ENCODE data around the gene VRK2.
"Not testable (repeated sequence)": the region's sequence is repeated elsewhere in the genome, so short reads cannot be mapped to it uniquely, and the experiment has no call there.

VRK2 gene

DNA sequence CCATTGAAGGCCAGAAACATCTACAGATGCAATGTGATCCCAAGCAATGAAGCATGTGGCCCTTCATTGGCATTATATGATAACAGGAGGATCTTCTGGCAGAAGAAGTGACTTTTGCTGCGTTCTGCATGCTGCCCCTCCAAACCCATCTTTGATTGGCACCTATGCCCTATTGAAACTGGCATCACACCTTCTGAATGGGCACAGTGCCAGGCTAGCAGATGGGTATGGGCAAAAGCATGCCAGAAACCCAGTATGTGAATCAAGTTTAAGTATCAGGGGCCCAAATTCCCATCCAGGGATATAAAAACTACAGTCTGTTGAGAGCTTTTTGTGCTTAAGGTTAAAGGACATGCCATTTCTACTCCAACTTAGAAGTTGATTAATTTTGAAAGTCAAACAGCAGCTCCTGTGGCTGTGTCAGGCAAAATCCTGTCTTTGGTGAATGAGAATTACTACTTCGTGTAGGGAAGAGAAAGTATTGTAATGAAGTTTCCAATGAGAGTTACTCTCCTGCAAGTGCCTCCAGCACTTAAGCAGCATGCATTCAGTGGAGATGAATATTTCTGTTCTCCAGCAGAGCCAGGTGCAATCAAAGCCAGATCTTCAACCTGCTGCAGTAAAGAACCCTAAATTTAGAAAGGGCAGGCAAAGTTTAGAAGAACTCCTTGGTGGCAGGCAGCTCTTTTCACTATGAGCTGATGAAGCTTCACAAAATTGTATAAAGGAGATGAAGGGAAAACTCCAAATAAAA lies 8.6 kb downstream of the VRK2 start:
- DNase-seq: peak; percentile 53

DNA sequence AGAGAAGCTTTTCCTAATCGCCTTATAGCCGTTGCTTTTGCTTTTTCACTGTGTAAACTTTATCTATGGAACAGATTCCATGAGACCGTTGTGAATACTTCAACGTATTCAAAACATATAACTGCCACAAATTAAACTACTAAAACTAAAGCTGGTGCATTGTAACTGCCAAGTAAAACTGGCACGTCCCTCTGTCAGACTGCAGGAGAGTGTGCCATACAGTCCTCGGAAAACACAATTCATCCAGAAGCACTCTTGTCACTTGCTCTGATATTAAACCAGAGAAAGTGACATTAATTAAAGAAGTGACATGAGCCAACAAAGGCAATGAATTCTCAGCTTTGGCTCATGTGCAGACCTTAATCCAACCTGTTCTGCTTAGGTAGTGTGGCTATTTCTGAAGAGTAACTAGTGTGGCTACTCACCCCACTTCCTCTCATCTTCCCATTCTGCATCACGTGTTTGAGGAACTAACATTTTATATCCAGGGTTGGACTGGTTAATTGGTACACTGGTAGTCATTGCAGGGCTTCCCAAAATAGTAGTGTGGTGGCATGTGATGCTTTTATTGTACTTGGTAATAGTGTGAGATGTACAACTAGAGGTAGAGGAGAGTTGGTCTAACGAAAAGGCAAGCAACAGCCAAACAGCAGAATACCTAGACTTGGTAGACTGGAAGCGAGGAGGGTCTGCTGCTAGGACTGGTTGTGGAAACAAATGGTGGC lies 9.7 kb downstream of the VRK2 start:
- DNase-seq: no peak

DNA sequence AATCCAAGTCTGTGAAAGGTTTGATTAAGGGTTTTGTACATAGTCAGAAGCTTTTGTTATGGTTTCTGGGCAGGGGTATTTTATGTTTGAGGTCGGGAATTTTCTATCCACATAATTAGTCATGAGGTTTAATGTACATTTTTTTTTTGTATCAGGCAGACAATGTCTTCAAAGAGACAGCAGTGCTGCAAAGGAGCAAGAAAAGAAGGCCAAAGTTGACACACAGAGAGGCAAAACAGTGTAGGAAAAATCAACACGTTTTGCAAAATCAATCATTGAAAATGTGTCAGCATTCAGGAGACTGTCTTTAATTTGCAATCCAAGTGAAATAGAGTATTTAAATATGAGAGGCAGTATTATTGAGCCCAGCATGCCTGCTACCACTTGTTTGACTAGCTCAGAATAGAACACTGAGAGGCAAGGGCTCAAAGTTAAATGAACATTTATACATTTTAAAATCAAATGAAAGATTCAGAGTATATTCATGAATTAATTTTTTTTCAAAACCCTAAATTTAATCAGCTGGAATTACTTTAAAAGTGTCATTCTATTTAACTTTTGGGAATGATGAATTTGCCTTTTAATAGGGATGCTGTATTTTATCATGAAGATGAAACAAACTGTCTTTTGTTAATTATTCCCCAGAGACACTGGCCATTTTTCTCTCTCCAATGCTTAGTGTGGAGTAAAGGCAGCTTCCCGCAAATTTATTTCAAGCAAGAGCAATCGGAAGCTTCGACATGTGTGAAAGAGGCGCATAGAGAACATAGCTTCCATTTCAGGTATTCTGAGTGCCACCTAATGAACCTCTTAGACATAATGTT lies 11.3 kb downstream of the VRK2 start:
- no peak for DNase-seq

GRCh38 chr2:58063641-58064040 lies 17.0 kb downstream of the VRK2 start:
- DNase-seq: no peak

DNA sequence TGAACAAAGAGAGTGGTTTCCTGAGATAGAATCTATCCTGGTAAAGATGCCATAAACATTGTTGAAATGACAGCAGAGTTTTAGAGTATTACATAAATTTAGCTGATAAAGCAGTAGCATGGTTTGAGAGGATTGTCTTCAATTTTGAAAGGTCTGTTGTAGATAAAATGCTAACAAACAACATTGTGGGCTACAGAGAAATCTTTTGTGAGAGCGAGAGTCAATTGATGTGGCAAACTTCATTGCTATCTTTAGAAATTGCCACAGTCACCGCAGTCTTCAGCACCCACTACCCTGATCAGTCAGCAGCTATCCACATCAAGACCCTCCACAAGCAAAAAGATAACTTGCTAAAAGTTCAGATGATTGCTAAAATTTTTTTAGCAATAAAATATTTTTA lies 17.5 kb downstream of the VRK2 start:
- no peak for DNase-seq

GRCh38 chr2:58065248-58065647 lies 18.6 kb downstream of the VRK2 start:
- DNase-seq: no peak

DNA sequence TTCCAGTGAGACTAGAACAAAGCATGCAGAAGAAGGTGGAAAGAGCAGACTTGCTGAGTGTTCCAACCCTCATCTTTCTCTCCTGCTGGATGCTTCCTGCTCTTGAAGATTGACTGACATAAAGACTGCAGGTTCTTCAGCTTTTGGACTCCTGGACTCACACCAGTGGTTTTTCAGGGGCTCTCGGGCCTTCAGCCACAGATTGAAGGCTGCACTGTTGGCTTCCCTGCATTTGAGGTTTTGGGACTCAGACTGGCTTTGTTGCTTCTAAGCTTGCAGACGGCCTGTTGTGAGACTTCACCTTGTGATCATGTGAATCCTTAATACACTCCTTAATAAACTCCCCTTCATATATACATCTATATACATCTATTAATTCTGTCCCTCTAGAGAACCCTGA lies 20.4 kb downstream of the VRK2 start:
- DNase-seq: no peak

DNA sequence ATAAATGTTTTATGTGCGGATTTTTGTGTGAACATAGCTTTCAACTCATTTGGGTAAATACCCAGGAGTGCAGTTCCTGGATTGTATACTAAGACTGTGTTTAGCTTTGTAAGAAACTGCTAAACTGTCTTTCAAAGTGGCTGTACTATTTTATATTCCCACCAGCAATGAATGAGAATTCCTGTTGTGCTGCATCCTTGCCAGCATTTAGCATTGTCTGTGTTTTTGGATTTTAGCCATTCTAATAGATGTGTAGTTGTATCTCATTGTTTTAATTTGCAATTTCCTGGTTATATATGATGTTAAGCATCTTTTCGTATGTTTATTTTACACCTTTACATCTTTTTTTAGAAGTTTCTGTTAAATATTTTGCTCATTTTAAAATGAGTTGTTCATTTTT lies 24.2 kb downstream of the VRK2 start:
- no peak for DNase-seq

DNA sequence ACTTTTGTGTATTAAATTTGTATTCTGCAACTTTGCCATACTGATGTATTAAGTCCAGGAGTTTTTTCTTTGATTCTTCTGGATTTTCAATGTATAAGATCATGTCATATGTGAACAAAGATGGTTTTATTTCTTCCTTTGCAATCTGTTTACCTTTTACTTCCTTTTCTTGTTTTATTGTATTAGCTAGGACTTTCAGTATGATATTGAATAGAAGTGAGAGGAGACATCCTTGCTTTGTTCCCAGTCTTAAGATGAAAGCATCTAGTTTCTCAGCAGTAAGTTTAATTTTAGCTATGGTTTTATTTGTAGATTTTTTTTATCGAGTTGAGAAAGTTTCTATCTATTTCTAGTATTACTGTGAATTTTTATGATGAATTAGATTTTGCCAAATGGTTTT lies 25.5 kb downstream of the VRK2 start:
- DNase-seq: no peak

- DNase-seq: no peak
Measured at GRCh38 chr2:58073008-58073407, 26.4 kb downstream of the VRK2 start.

DNA sequence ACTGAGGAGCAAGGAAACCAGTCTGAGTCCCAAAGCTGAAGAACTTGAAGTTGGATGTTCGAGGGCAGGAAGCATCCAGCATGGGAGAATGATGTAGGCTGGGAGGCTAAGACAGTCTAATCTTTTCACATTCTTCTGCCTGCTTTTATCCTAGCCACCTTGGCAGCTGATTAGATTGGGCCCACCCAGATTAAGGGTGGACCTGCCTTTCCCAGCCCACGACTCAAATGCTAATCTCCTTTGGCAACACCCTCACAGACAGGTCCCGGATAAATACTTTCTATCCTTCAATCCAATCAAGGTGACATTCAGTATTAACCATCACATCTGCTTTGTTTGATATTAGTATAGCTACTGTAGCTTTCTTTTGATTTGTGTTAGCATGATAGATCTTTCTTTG lies 27.1 kb downstream of the VRK2 start:
- no peak for DNase-seq

GRCh38 chr2:58081000-58081399 lies 34.4 kb downstream of the VRK2 start:
- DNase-seq: no peak

- DNase-seq: no peak
Measured at GRCh38 chr2:58089081-58089480, 42.5 kb downstream of the VRK2 start.

GRCh38 chr2:58092772-58093171 lies 46.2 kb downstream of the VRK2 start:
- not testable (repeated sequence) for DNase-seq

DNA sequence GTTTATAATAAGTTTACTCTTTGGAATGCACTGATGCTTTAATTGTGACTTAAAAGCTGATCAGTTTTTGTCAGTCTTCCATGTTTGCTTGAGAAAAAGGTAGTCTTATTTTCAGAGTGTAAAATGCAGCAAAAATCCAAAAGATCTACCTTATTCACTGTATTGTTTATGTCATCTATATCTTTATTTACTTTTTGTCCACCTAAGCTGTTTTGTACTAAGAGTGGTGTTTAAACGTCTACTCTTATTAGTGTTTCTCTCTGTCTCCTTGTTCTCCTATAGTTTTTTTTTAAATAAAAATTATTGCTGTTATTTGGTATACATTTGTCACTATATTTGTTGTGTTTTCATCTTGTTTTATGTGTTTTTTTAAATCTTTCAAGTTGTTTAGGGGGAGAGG lies 50.4 kb downstream of the VRK2 start:
- no peak for DNase-seq

DNA sequence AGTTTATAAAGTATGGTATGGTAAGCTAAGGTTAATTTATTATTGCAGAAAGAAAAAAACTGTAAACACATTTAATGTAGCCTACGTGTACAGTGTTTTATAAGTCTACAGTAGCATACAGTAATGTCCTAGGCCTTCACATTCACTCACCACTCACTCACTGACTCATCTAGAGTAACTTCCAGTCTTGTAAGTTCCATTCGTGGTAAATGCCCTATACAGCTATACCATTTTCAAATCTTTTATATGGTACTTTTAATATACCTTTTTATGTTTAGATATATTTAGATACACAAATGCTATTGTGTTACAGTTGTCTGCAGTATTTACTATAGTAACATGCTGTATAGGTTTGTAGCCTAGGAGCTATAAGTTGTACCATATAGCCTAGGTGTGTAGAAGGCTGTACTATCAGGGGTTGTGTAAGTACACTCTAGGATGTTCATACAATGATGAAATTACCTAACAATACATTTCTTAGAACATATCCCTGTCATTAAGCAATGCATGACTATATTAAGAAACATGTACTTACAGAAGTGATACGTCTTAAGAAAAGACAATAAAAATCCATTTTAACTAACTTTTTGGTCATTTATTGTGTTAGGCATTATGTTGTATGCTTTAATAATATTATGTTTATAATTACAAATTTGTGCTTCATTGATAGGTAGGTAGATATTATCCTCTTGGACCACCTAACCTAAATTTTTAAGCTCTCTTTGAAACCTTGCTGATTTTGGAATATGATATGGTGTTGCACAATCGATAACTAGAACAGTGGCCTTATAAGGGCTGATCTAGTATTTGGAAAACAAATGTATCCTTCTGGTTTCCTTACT lies 51.9 kb downstream of the VRK2 start:
- DNase-seq: no peak

GRCh38 chr2:58099096-58099769 lies 52.6 kb downstream of the VRK2 start:
- no peak for DNase-seq

- DNase-seq: no peak
Measured at GRCh38 chr2:58101500-58101899, 54.9 kb downstream of the VRK2 start.

- DNase-seq: no peak
Measured at GRCh38 chr2:58106896-58107295, 60.3 kb downstream of the VRK2 start.

DNA sequence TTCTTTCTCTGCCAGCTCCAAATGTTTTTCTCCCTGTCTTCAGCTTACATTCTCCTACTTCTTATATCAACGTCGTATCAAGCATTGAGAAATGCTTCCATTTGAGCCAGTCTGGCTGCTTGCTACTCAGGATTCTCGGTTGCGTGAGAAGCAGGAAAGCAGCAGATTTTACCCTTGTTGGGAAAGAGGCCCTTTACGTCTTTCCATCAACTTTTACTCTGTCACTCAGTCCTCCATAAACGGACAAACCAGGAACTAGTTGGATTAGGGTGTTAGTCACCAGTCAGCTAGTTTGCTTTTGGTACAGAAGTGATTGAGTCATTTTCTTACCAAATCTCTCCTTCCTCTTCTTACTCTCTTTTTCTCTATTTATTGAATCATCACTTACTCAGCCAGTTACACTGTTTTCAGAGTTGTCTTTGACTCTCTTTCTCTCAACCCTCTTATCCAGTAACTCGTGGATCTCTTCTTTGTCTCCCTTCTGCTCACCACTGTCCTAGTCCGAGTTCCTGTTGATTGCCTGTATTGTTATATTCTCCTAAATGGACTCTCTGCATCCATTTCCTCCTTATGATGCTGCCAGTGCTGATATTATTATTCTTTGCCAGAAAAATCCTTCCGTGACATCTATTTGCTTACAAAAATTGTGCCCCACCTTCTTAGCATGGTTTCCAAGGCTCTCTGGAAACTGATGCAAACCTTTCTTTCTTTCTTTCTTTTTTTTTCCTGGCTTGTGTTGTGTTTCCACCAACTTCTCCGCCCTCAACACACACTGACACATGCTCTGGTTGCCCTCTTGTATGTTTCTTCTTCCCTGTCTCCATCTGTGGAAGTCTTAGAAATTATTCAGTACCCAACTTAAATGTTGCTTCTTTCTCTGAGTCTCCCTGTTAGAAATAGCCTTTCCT lies 61.5 kb downstream of the VRK2 start:
- no peak for DNase-seq

DNA sequence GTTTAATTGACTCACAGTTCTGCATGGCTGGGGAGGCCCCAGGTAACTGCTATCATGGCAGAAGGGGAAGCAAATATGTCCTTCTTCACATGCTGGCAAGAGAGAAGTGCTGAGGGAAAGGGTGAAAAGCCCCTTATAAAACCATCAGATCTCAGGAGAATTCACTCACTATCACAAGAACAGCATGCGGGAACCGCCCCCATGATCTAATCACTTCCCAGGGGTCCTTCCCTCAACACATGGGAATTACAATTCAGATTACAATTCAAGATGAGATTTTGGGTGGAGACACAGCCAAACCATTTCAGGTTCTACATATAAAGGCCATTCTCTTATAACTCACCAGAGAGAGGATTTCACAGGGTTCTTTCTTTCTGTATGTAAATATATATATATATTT lies 62.9 kb downstream of the VRK2 start:
- no peak for DNase-seq
